ENCODE data around the gene PDGFB. TPM values are rescaled to one million over a fixed set of nuclear protein-coding genes. Genes with fewer than 3 reads are reported as not detected.

The PDGFB gene
- total RNA-seq, 1 experiment from 2014 or later, result 8.3 TPM

GRCh38 chr22:39206491-39206890 lies 38.3 kb downstream of the PDGFB start:
- H3K9me3 Mint-ChIP-seq (ENCODE audit: unreplicated experiment), result no peaks in the 10 kb centered on the region
- Histone ChIP-seq H3K27me3 (replicated peaks; ENCODE audit: control insufficient read depth, insufficient read depth, low read length) (no peaks in the 10 kb centered on the region), H3K9me3 (no peaks in the 10 kb centered on the region), H3K4me1 (peaks cover 13% of the 10 kb centered on the region; the same call in 1 of the 2 replicates), H3K36me3 (ENCODE audit: control insufficient read depth, insufficient read depth, low read length) (no peaks in the 10 kb centered on the region), H3K4me3 (ENCODE audit: low read depth, low read length) (no peak overlapping the region)
- ChIA-PET POLR2A (interaction anchor here (0.5 kb wide), 1 partner anchor 222 kb away, joined by 7 read pairs; no protein-coding TSS in a partner anchor), CTCF (interaction anchor here (1.5 kb wide), 1 partner anchor 113 kb away, joined by 4 read pairs; the partner anchor contains the start of gene RPL3)
- TF ChIP-seq CTCF (IDR thresholded peaks at IDR 0.05; ENCODE audit: insufficient read depth in 1 of 2, low read depth in 1 of 2, low read length in 1 of 2, severe bottlenecking in 1 of 2, unreplicated experiment in 1 of 2), result no peak
- BruUV-seq (replicated peaks), result no TSS peak
- intact Hi-C loops (cut with micrococcal nuclease; ENCODE audit: unreplicated experiment), result no loop called here
- H3K36me3 Mint-ChIP-seq (ENCODE audit: insufficient read depth, unreplicated experiment), result peaks cover 4% of the 10 kb centered on the region
- H3K4me3 Mint-ChIP-seq (ENCODE audit: unreplicated experiment), result no peak overlapping the region
- H3K4me1 Mint-ChIP-seq (ENCODE audit: low read depth, unreplicated experiment), result peaks cover 23% of the 10 kb centered on the region
- H3K27ac Mint-ChIP-seq (ENCODE audit: unreplicated experiment), result peak overlapping the region; percentile 83
- DNase-seq, result peak in 1 of 2 experiments; percentile 17
- no peaks in the 10 kb centered on the region for H3K27me3 Mint-ChIP-seq (ENCODE audit: insufficient read depth, unreplicated experiment)

- no peaks in the 10 kb centered on the region for H3K27me3 ChIP-seq (replicated peaks; ENCODE audit: control insufficient read depth, insufficient read depth, low read length)
- ChIA-PET POLR2A (interaction anchor here (0.6 kb wide), 2 partner anchors 62 to 194 kb away, joined by 3 to 5 read pairs; no protein-coding TSS in a partner anchor), CTCF (no interaction called here)
- intact Hi-C loops (cut with micrococcal nuclease; ENCODE audit: unreplicated experiment), result no loop called here
- no TSS peak for BruUV-seq (replicated peaks)
- H3K4me1 ChIP-seq, result peaks cover 13% of the 10 kb centered on the region; the same call in 1 of the 2 replicates
- H3K4me3 ChIP-seq (ENCODE audit: low read depth, low read length), result no peak overlapping the region
- H3K36me3 Mint-ChIP-seq (ENCODE audit: insufficient read depth, unreplicated experiment), result peaks cover 4% of the 10 kb centered on the region
- DNase-seq, result peak in 1 of 2 experiments; percentile 43
- H3K27ac Mint-ChIP-seq (ENCODE audit: unreplicated experiment), result peak overlapping the region; percentile 4
- no peaks in the 10 kb centered on the region for H3K9me3 Mint-ChIP-seq (ENCODE audit: unreplicated experiment)
- peaks cover 23% of the 10 kb centered on the region for H3K4me1 Mint-ChIP-seq (ENCODE audit: low read depth, unreplicated experiment)
- TF ChIP-seq CTCF (IDR thresholded peaks at IDR 0.05; ENCODE audit: insufficient read depth in 1 of 2, low read depth in 1 of 2, low read length in 1 of 2, severe bottlenecking in 1 of 2, unreplicated experiment in 1 of 2), result no peak
- H3K4me3 Mint-ChIP-seq (ENCODE audit: unreplicated experiment), result no peak overlapping the region
- H3K36me3 ChIP-seq (ENCODE audit: control insufficient read depth, insufficient read depth, low read length), result no peaks in the 10 kb centered on the region
- H3K27me3 Mint-ChIP-seq (ENCODE audit: insufficient read depth, unreplicated experiment), result no peaks in the 10 kb centered on the region
- no peaks in the 10 kb centered on the region for H3K9me3 ChIP-seq
Measured at GRCh38 chr22:39205344-39206021, 39.3 kb downstream of the PDGFB start.

- Mint-ChIP-seq H3K9me3 (ENCODE audit: unreplicated experiment) (peaks cover 11% of the 10 kb centered on the region), H3K4me1 (ENCODE audit: low read depth, unreplicated experiment) (peaks cover 18% of the 10 kb centered on the region), H3K27ac (ENCODE audit: unreplicated experiment) (peak overlapping the region; percentile 79), H3K36me3 (ENCODE audit: insufficient read depth, unreplicated experiment) (peaks cover 4% of the 10 kb centered on the region), H3K27me3 (ENCODE audit: insufficient read depth, unreplicated experiment) (no peaks in the 10 kb centered on the region), H3K4me3 (ENCODE audit: unreplicated experiment) (no peak overlapping the region)
- H3K9me3 ChIP-seq, result no peaks in the 10 kb centered on the region
- no peak overlapping the region for H3K4me3 ChIP-seq (ENCODE audit: low read depth, low read length)
- ChIA-PET POLR2A (no interaction called here), CTCF (no interaction called here)
- no peaks in the 10 kb centered on the region for H3K27me3 ChIP-seq (replicated peaks; ENCODE audit: control insufficient read depth, insufficient read depth, low read length)
- intact Hi-C loops (cut with micrococcal nuclease; ENCODE audit: unreplicated experiment), result no loop called here
- peaks cover 13% of the 10 kb centered on the region; the same call in 1 of the 2 replicates for H3K4me1 ChIP-seq
- peak in 1 of 2 experiments; percentile 21 for DNase-seq
- no peak for TF ChIP-seq CTCF (IDR thresholded peaks at IDR 0.05; ENCODE audit: insufficient read depth in 1 of 2, low read depth in 1 of 2, low read length in 1 of 2, severe bottlenecking in 1 of 2, unreplicated experiment in 1 of 2)
- H3K36me3 ChIP-seq (ENCODE audit: control insufficient read depth, insufficient read depth, low read length), result no peaks in the 10 kb centered on the region
- BruUV-seq (replicated peaks), result no TSS peak
Measured at GRCh38 chr22:39204216-39204615, 40.6 kb downstream of the PDGFB start.

Data from Caco-2 (cell line).